Measurements from ENCODE around the gene MGAT4B. TPM values are rescaled to one million over a fixed set of nuclear protein-coding genes. Genes with fewer than 3 reads are reported as not detected.

The MGAT4B gene
- total and polyA plus RNA-seq, 3 donors from 2014 or later, result 67.9 to 152 (median 149) TPM

DNA sequence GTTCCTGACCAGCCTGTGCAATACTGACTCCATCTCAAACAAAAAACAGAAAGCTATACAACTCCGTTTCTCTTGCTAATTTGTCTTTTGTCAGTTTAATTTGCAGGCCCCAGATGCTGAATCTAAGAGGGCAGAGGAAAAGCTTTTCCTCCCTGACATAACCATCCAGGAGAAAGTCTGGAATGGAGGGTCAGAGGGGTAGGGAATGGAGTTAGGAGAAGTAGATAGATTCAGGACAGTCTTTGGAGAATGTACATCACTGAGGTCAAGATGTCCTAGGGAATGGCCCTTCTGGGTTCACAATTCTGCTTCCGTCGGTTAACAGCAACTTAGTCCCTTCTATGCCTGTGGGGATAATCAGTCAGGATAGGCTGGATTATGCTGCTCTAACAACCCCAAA is 7.4 kb upstream of the MGAT4B start:
- DNase-seq, result no peak
- intact Hi-C loops (cut with DNase I; ENCODE audit: low total_unique reads), result loop anchor here (5.0 kb wide), 1 partner anchor 393 kb away; the partner anchor contains the start of gene RASGEF1C
- 79 to 84% methylated on average over 3 of the region's 3 CpGs for WGBS, 2 donors
- no peak for TF ChIP-seq POLR2A (IDR thresholded peaks at IDR 0.05)
- TF ChIP-seq, protein P1, sequence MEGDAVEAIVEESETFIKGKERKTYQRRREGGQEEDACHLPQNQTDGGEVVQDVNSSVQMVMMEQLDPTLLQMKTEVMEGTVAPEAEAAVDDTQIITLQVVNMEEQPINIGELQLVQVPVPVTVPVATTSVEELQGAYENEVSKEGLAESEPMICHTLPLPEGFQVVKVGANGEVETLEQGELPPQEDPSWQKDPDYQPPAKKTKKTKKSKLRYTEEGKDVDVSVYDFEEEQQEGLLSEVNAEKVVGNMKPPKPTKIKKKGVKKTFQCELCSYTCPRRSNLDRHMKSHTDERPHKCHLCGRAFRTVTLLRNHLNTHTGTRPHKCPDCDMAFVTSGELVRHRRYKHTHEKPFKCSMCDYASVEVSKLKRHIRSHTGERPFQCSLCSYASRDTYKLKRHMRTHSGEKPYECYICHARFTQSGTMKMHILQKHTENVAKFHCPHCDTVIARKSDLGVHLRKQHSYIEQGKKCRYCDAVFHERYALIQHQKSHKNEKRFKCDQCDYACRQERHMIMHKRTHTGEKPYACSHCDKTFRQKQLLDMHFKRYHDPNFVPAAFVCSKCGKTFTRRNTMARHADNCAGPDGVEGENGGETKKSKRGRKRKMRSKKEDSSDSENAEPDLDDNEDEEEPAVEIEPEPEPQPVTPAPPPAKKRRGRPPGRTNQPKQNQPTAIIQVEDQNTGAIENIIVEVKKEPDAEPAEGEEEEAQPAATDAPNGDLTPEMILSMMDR (IDR thresholded peaks at IDR 0.05), result no peak
- Histone ChIP-seq H3K4me3 (no peak overlapping the region), H3K36me3 (ENCODE audit: low read depth, missing control alignments) (no peaks in the 10 kb centered on the region), H3K27me3 (no peaks in the 10 kb centered on the region), H3K4me1 (peaks cover 22% of the 10 kb centered on the region), H3K27ac (no peak overlapping the region), H3K9me3 (no peaks in the 10 kb centered on the region)

DNA sequence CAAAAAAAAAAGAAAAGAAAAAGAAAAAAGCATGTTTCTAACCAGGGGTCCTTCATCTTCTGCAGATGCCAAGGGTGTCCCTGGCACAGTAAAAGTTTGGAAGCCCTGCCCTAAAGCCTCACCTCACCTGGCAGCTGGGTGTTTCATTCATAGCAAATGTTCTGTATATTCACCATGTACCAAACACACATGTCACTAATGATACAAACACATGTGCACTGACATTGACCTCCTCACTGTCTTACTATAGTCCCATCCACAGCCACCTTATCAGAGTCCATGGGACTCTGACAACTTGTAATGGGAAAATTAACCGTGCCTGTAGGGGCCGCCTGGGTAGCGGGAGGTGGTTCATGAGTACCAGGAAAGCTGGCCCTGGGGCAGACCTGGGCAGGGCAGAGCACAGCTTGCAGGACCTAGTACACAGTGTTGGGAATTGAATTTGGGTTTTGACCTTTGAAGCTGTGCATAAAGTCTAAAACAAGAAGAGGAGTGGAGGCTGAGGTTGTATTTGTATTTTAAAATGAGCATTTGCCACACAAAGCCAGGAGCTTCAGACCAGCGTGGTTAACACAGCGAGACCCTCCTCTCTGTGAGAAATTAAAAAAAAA is 6.4 kb upstream of the MGAT4B start:
- Histone ChIP-seq H3K27me3 (no peaks in the 10 kb centered on the region), H3K4me1 (peaks cover 14% of the 10 kb centered on the region), H3K9me3 (no peaks in the 10 kb centered on the region), H3K4me3 (no peak overlapping the region), H3K36me3 (ENCODE audit: low read depth, missing control alignments) (no peaks in the 10 kb centered on the region), H3K27ac (no peak overlapping the region)
- 95 to 96% methylated on average over 5 of the region's 5 CpGs for WGBS, 2 donors
- no peak for DNase-seq
- no peak for TF ChIP-seq POLR2A (IDR thresholded peaks at IDR 0.05)
- TF ChIP-seq, protein P1 (IDR thresholded peaks at IDR 0.05), result no peak
- intact Hi-C loops (cut with DNase I; ENCODE audit: low total_unique reads), result loop anchor here (5.0 kb wide), 1 partner anchor 394 kb away; the partner anchor contains the start of gene RASGEF1C

DNA sequence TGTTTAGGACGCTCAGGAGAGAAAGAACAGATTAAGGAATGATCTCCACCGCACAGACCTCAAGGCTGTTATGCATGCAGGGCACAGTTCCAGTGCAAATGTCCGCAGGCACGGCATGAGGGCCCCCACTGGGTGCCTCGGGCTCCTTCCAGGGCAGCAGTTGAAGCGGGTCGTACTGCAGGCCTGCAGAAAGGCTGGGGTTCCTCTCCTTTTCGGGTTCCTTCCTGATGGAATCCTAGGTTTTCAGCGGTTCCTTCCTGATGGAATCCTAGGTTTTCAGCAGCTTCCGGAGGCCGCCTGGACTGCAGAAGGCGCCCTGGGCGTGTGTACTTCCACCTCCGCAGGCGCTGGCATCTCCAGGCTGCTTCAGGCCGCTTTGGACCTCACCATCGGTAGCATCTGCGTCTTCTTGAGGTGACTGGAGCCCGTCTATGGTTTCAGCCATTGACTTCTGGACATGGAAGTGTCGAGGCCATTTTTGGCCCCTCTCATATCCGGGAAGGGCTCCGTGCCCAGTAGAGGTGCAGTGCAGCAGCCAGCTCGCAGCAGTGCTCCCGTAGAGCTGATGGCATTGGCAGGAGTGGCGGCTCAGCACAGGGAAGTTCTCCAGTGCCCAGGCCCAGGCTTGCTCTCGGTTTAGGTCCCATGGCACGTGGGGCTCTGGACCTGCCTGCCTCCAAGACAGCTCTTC is 5.6 kb upstream of the MGAT4B start:
- H3K27ac ChIP-seq, result no peak overlapping the region
- no peaks in the 10 kb centered on the region for H3K36me3 ChIP-seq (ENCODE audit: low read depth, missing control alignments)
- no peak for DNase-seq
- WGBS, 2 donors, result 61 to 80% methylated on average over 11 to 27 of the region's 27 CpGs
- no peak overlapping the region for H3K4me3 ChIP-seq
- intact Hi-C loops (cut with DNase I; ENCODE audit: low total_unique reads), result loop anchor here (5.0 kb wide), 1 partner anchor 395 kb away; the partner anchor contains the start of gene RASGEF1C
- H3K4me1 ChIP-seq, result peaks cover 7% of the 10 kb centered on the region
- no peaks in the 10 kb centered on the region for H3K9me3 ChIP-seq
- TF ChIP-seq, protein P1 (IDR thresholded peaks at IDR 0.05), result no peak
- TF ChIP-seq POLR2A (IDR thresholded peaks at IDR 0.05), result no peak
- H3K27me3 ChIP-seq, result no peaks in the 10 kb centered on the region

DNA sequence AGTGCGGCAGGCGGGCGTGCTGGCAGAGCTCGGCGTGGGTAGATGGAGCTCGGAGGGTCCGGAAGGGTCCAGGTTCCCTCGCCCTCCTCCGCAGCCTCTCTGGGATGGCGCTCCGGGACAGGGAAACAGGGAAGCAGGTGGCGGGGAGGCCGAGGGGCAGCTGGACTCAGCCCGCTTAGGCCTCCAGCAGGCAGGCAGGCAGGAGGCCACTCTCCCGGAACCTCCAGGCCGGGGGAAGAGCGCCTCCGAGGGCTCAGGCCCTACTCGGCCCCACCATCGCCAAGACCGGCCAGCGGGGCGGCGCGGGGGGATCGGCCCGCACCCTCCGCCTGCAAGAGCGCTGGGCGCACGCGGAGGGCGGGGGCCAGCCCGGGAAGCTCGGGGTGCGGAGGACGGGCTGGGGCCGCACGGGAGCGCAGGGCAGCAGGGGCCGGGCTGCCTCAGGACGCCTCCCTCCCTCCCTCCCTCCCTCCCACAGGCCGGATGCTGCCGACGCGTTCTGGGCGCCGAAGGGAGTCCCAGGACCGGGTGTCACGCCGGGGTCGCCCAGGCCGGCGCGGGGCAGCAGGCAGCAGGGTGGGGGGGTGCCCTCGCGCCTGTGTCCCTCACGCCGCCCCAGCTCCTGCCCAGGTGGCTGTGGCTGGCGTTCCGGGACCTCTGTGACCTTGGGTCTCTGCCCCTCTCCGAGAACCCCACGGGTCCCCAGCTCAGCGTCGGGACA is 977 bp downstream of the MGAT4B start:
- no peaks in the 10 kb centered on the region for H3K9me3 ChIP-seq
- no peaks in the 10 kb centered on the region for H3K36me3 ChIP-seq (ENCODE audit: low read depth, missing control alignments)
- H3K4me1 ChIP-seq, result peaks cover 35% of the 10 kb centered on the region
- intact Hi-C loops (cut with DNase I; ENCODE audit: low total_unique reads), result no loop called here
- peak overlapping the region; percentile 86 to 88 for H3K4me3 ChIP-seq
- peak; percentile 44 for DNase-seq
- whole genome bisulfite sequencing, 2 donors, result 7 to 20% methylated on average over 4 to 31 of the region's 65 CpGs
- no peaks in the 10 kb centered on the region for H3K27me3 ChIP-seq
- peak overlapping the region; percentile 86 to 96 for H3K27ac ChIP-seq
- TF ChIP-seq POLR2A (IDR thresholded peaks at IDR 0.05), result no peak
- TF ChIP-seq, protein P1 (IDR thresholded peaks at IDR 0.05), result no peak
